GM19397 (cell line): ENCODE data around the gene C2CD3.
"Not testable (repeated sequence)": the region's sequence is repeated elsewhere in the genome, so short reads cannot be mapped to it uniquely, and the experiment has no call there.

Source experiments
- ATAC-seq: cut with Tn5 transposase; IDR thresholded peaks from one replicate; pipeline ENCODE4 v1.9.1; 2021; ENCODE audit warnings: mild to moderate bottlenecking, moderate library complexity; ENCODE audit not compliant: unreplicated experiment

C2CD3 gene

GRCh38 chr11:74168838-74169237 is 2.0 kb downstream of the C2CD3 start:
- ATAC-seq = no peak

GRCh38 chr11:74162681-74163467 is 7.9 kb downstream of the C2CD3 start:
- no peak for ATAC-seq

- no peak for ATAC-seq
Measured at GRCh38 chr11:74159642-74160041, 11.2 kb downstream of the C2CD3 start.

GRCh38 chr11:74157169-74157568 is 13.6 kb downstream of the C2CD3 start:
- ATAC-seq = no peak

- ATAC-seq = no peak
Measured at GRCh38 chr11:74154620-74155281, 16.1 kb downstream of the C2CD3 start.

GRCh38 chr11:74153224-74153623 is 17.6 kb downstream of the C2CD3 start:
- no peak for ATAC-seq

- ATAC-seq = no peak
Measured at GRCh38 chr11:74147199-74147929, 23.4 kb downstream of the C2CD3 start.

GRCh38 chr11:74144592-74144991 is 26.2 kb downstream of the C2CD3 start:
- ATAC-seq = no peak

- ATAC-seq = no peak
Measured at GRCh38 chr11:74142624-74143023, 28.2 kb downstream of the C2CD3 start.

- no peak for ATAC-seq
Measured at GRCh38 chr11:74141908-74142307, 28.9 kb downstream of the C2CD3 start.

GRCh38 chr11:74141241-74141695 is 29.5 kb downstream of the C2CD3 start:
- ATAC-seq = no peak

- not testable (repeated sequence) for ATAC-seq
Measured at GRCh38 chr11:74139919-74140431, 30.8 kb downstream of the C2CD3 start.

GRCh38 chr11:74139151-74139918 is 31.5 kb downstream of the C2CD3 start:
- ATAC-seq = no peak

GRCh38 chr11:74138572-74138971 is 32.2 kb downstream of the C2CD3 start:
- ATAC-seq = no peak

GRCh38 chr11:74138021-74138420 is 32.8 kb downstream of the C2CD3 start:
- no peak for ATAC-seq

- ATAC-seq = no peak
Measured at GRCh38 chr11:74135127-74135840, 35.5 kb downstream of the C2CD3 start.

- no peak for ATAC-seq
Measured at GRCh38 chr11:74134661-74135060, 36.1 kb downstream of the C2CD3 start.

GRCh38 chr11:74133436-74133835 is 37.4 kb downstream of the C2CD3 start:
- no peak for ATAC-seq

GRCh38 chr11:74132833-74133232 is 38.0 kb downstream of the C2CD3 start:
- ATAC-seq = no peak

- not testable (repeated sequence) for ATAC-seq
Measured at GRCh38 chr11:74129121-74129520, 41.7 kb downstream of the C2CD3 start.
